NCI-H524 (cell line): Measurements from ENCODE around the gene GNAL.
"Not testable (repeated sequence)": the region's sequence is repeated elsewhere in the genome, so short reads cannot be mapped to it uniquely, and the experiment has no call there.

ENCODE experiments used
- DNase-seq, 2 experiments: peaks; one replicate each; lab custom pipeline; 2025; lab: John Stamatoyannopoulos, UW

Gene GNAL

GRCh38 chr18:11874676-11875075 is 185.6 kb downstream of the GNAL start:
- no peak for DNase-seq

- DNase-seq, result no peak
Measured at GRCh38 chr18:11877497-11878135, 188.6 kb downstream of the GNAL start.

- no peak for DNase-seq
Measured at GRCh38 chr18:11880586-11881304, 191.7 kb downstream of the GNAL start.

GRCh38 chr18:11882636-11883035 is 193.6 kb downstream of the GNAL start:
- DNase-seq, result no peak

GRCh38 chr18:11883153-11883552 is 194.1 kb downstream of the GNAL start:
- DNase-seq, result no peak

GRCh38 chr18:11884396-11885030 is 195.4 kb downstream of the GNAL start:
- DNase-seq, result no peak

GRCh38 chr18:11885278-11885947 is 196.3 kb downstream of the GNAL start:
- no peak for DNase-seq

GRCh38 chr18:11886577-11887110 is 197.6 kb downstream of the GNAL start:
- no peak for DNase-seq

GRCh38 chr18:11887328-11888128 is 198.5 kb downstream of the GNAL start:
- DNase-seq, result no peak

- DNase-seq, result no peak
Measured at GRCh38 chr18:11888726-11889125, 199.7 kb downstream of the GNAL start.

- no peak for DNase-seq
Measured at GRCh38 chr18:11889284-11889683, 200.2 kb downstream of the GNAL start.

GRCh38 chr18:11891737-11892136 is 202.7 kb downstream of the GNAL start:
- DNase-seq, result no peak

- DNase-seq, result not testable (repeated sequence)
Measured at GRCh38 chr18:11892438-11892837, 203.4 kb downstream of the GNAL start.

GRCh38 chr18:11897781-11898180 is 208.7 kb downstream of the GNAL start:
- no peak for DNase-seq

- DNase-seq, result no peak
Measured at GRCh38 chr18:11899063-11899462, 210.0 kb downstream of the GNAL start.

GRCh38 chr18:11901826-11902438 is 212.9 kb downstream of the GNAL start:
- DNase-seq, result no peak

- DNase-seq, result no peak
Measured at GRCh38 chr18:11902522-11903292, 213.6 kb downstream of the GNAL start.

GRCh38 chr18:11905613-11906012 is 216.5 kb downstream of the GNAL start:
- DNase-seq, result no peak

GRCh38 chr18:11906176-11906575 is 217.1 kb downstream of the GNAL start:
- no peak for DNase-seq
